ENCODE measurements around the gene FADS2. TPM values are rescaled to one million over a fixed set of nuclear protein-coding genes. Genes with fewer than 3 reads are reported as not detected.

FADS2 gene
- polyA plus RNA-seq, 1 experiment, result 327 TPM

GRCh38 chr11:61783717-61784505, 44.2 kb upstream of the FADS2 start:
- Histone ChIP-seq H3K36me3 (ENCODE audit: control insufficient read depth, insufficient read depth, low read length) (peaks cover 22% of the 10 kb centered on the region), H3K27me3 (ENCODE audit: control insufficient read depth, insufficient read depth, low read length) (no peaks in the 10 kb centered on the region), H3K4me3 (ENCODE audit: low read depth, low read length) (no peak overlapping the region)
- ChIA-PET CTCF (interaction anchor here (1.2 to 1.8 kb wide), 3 partner anchors 8 to 36 kb away, joined by 6 to 8 read pairs (median 6); no protein-coding TSS in a partner anchor), POLR2A (no interaction called here)
- TF ChIP-seq CTCF (IDR thresholded peaks at IDR 0.05; ENCODE audit: insufficient read depth, low read depth, low read length), result no peak
- DNase-seq (ENCODE audit: low read depth), result no peak

- TF ChIP-seq CTCF (IDR thresholded peaks at IDR 0.05; ENCODE audit: insufficient read depth, low read depth, low read length), result no peak
- H3K27me3 ChIP-seq (ENCODE audit: control insufficient read depth, insufficient read depth, low read length), result no peaks in the 10 kb centered on the region
- ChIA-PET CTCF (interaction anchor here (1.2 to 1.8 kb wide), 3 partner anchors 9 to 37 kb away, joined by 6 to 8 read pairs (median 6); no protein-coding TSS in a partner anchor), POLR2A (no interaction called here)
- no peak overlapping the region for H3K4me3 ChIP-seq (ENCODE audit: low read depth, low read length)
- H3K36me3 ChIP-seq (ENCODE audit: control insufficient read depth, insufficient read depth, low read length), result peaks cover 26% of the 10 kb centered on the region
- DNase-seq (ENCODE audit: low read depth), result no peak
Measured at GRCh38 chr11:61784506-61784805, 43.6 kb upstream of the FADS2 start.

GRCh38 chr11:61785837-61786402, 42.2 kb upstream of the FADS2 start:
- no peak overlapping the region for H3K4me3 ChIP-seq (ENCODE audit: low read depth, low read length)
- peaks cover 33% of the 10 kb centered on the region for H3K36me3 ChIP-seq (ENCODE audit: control insufficient read depth, insufficient read depth, low read length)
- CTCF ChIA-PET, result interaction anchor here (1.0 kb wide), 3 partner anchors 9 to 53 kb away, joined by 3 to 4 read pairs (median 3); no protein-coding TSS in a partner anchor
- no peaks in the 10 kb centered on the region for H3K27me3 ChIP-seq (ENCODE audit: control insufficient read depth, insufficient read depth, low read length)
- TF ChIP-seq CTCF (IDR thresholded peaks at IDR 0.05; ENCODE audit: insufficient read depth, low read depth, low read length), result no peak
- POLR2A ChIA-PET, result interaction anchor here (0.6 kb wide), 1 partner anchor 42 kb away, joined by 4 read pairs; no protein-coding TSS in a partner anchor
- DNase-seq (ENCODE audit: low read depth), result no peak

GRCh38 chr11:61787928-61788491, 40.1 kb upstream of the FADS2 start:
- ChIA-PET POLR2A (no interaction called here), CTCF (interaction anchor here (0.7 to 4.3 kb wide), 11 partner anchors 9 to 523 kb away, joined by 3 to 34 read pairs (median 4); no protein-coding TSS in a partner anchor)
- H3K27me3 ChIP-seq (ENCODE audit: control insufficient read depth, insufficient read depth, low read length), result no peaks in the 10 kb centered on the region
- DNase-seq (ENCODE audit: low read depth), result no peak
- TF ChIP-seq CTCF (IDR thresholded peaks at IDR 0.05; ENCODE audit: insufficient read depth, low read depth, low read length), result peak; percentile 52
- peaks cover 33% of the 10 kb centered on the region for H3K36me3 ChIP-seq (ENCODE audit: control insufficient read depth, insufficient read depth, low read length)
- H3K4me3 ChIP-seq (ENCODE audit: low read depth, low read length), result no peak overlapping the region

- peaks cover 25% of the 10 kb centered on the region for H3K36me3 ChIP-seq (ENCODE audit: control insufficient read depth, insufficient read depth, low read length)
- peak; percentile 35 for DNase-seq (ENCODE audit: low read depth)
- POLR2A ChIA-PET, result no interaction called here
- peak overlapping the region; percentile 81 for H3K4me3 ChIP-seq (ENCODE audit: low read depth, low read length)
- peak; percentile 19; the same call in 1 of the 2 replicates for TF ChIP-seq CTCF (IDR thresholded peaks at IDR 0.05; ENCODE audit: insufficient read depth, low read depth, low read length)
- no peaks in the 10 kb centered on the region for H3K27me3 ChIP-seq (ENCODE audit: control insufficient read depth, insufficient read depth, low read length)
- CTCF ChIA-PET, result interaction anchor here (0.7 to 2.8 kb wide), 8 partner anchors 15 to 925 kb away, joined by 3 to 10 read pairs (median 4); partner anchors contain the start of gene FADS2
Measured at GRCh38 chr11:61791737-61792309, 36.3 kb upstream of the FADS2 start.
